Measurements from ENCODE around the gene MARCHF7.
"Not testable (repeated sequence)": the region's sequence is repeated elsewhere in the genome, so short reads cannot be mapped to it uniquely, and the experiment has no call there.

The MARCHF7 gene

GRCh38 chr2:159712143-159712928 is at the start of gene MARCHF7:
Gene MARCHF7, plus strand, starts transcription at chr2:159712506. Its CDS starts 16,517 bp downstream, at chr2:159729023.
- peak; percentile 90 for DNase-seq

- not testable (repeated sequence) for DNase-seq
These were observed 44.9 kb upstream of the MARCHF7 start for GRCh38 chr2:159667423-159667822.

GRCh38 chr2:159671047-159671446 is 41.3 kb upstream of the MARCHF7 start:
- DNase-seq, result no peak

- no peak for DNase-seq
These were observed 34.7 kb upstream of the MARCHF7 start for GRCh38 chr2:159677654-159678053.

- DNase-seq, result no peak
These were observed 31.6 kb upstream of the MARCHF7 start for GRCh38 chr2:159680692-159681091.

- DNase-seq, result no peak
These were observed 28.5 kb upstream of the MARCHF7 start for GRCh38 chr2:159683817-159684216.

- no peak for DNase-seq
These were observed 27.5 kb upstream of the MARCHF7 start for GRCh38 chr2:159684796-159685195.

GRCh38 chr2:159694500-159695040 is 17.7 kb upstream of the MARCHF7 start:
- no peak for DNase-seq

GRCh38 chr2:159695795-159696448 is 16.4 kb upstream of the MARCHF7 start:
- no peak for DNase-seq

GRCh38 chr2:159703491-159703890 is 8.8 kb upstream of the MARCHF7 start:
- no peak for DNase-seq

GRCh38 chr2:159706385-159706980 is 5.8 kb upstream of the MARCHF7 start:
- no peak for DNase-seq

- no peak for DNase-seq
These were observed 4.1 kb upstream of the MARCHF7 start for GRCh38 chr2:159708066-159708760.

- no peak for DNase-seq
These were observed 1.6 kb upstream of the MARCHF7 start for GRCh38 chr2:159710601-159711180.

- DNase-seq, result no peak
These were observed 654 bp upstream of the MARCHF7 start for GRCh38 chr2:159711562-159712142.

GRCh38 chr2:159712929-159713420 is 669 bp downstream of the MARCHF7 start:
- no peak for DNase-seq

GRCh38 chr2:159713631-159714246 is 1.4 kb downstream of the MARCHF7 start:
- no peak for DNase-seq

- DNase-seq, result no peak
These were observed 2.1 kb downstream of the MARCHF7 start for GRCh38 chr2:159714247-159714930.

- DNase-seq, result no peak
These were observed 3.1 kb downstream of the MARCHF7 start for GRCh38 chr2:159715451-159715850.

GRCh38 chr2:159716409-159716808 is 4.1 kb downstream of the MARCHF7 start:
- not testable (repeated sequence) for DNase-seq

GRCh38 chr2:159716857-159717256 is 4.6 kb downstream of the MARCHF7 start:
- no peak for DNase-seq

- no peak for DNase-seq
These were observed 8.4 kb downstream of the MARCHF7 start for GRCh38 chr2:159720676-159721075.

Data from NCI-H345 (cell line).